ENCODE measurements around the gene KLRK1. TPM values are rescaled to one million over a fixed set of nuclear protein-coding genes. Genes with fewer than 3 reads are reported as not detected.

Gene KLRK1
- total RNA-seq, 1 donor from 2014 or later: not detected

GRCh38 chr12:10364815-10365622 lies 24.8 kb downstream of the KLRK1 start:
- no peak overlapping the region for H3K27ac Mint-ChIP-seq
- no peak for DNase-seq (ENCODE audit: low spot score, unreplicated experiment)
- H3K27me3 Mint-ChIP-seq: no peaks in the 10 kb centered on the region
- H3K4me1 Mint-ChIP-seq (ENCODE audit: low read depth): peaks cover 30% of the 10 kb centered on the region
- H3K4me3 Mint-ChIP-seq (ENCODE audit: low read depth): no peak overlapping the region
- peaks cover 27% of the 10 kb centered on the region for H3K36me3 Mint-ChIP-seq (ENCODE audit: insufficient read depth)
- TF ChIP-seq, protein P1, sequence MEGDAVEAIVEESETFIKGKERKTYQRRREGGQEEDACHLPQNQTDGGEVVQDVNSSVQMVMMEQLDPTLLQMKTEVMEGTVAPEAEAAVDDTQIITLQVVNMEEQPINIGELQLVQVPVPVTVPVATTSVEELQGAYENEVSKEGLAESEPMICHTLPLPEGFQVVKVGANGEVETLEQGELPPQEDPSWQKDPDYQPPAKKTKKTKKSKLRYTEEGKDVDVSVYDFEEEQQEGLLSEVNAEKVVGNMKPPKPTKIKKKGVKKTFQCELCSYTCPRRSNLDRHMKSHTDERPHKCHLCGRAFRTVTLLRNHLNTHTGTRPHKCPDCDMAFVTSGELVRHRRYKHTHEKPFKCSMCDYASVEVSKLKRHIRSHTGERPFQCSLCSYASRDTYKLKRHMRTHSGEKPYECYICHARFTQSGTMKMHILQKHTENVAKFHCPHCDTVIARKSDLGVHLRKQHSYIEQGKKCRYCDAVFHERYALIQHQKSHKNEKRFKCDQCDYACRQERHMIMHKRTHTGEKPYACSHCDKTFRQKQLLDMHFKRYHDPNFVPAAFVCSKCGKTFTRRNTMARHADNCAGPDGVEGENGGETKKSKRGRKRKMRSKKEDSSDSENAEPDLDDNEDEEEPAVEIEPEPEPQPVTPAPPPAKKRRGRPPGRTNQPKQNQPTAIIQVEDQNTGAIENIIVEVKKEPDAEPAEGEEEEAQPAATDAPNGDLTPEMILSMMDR (IDR thresholded peaks at IDR 0.05; ENCODE audit: unreplicated experiment): no peak
- peaks cover 9% of the 10 kb centered on the region for H3K9me3 Mint-ChIP-seq (ENCODE audit: low read depth)

GRCh38 chr12:10363914-10364814 lies 25.7 kb downstream of the KLRK1 start:
- TF ChIP-seq, protein P1 (IDR thresholded peaks at IDR 0.05; ENCODE audit: unreplicated experiment): no peak
- H3K4me1 Mint-ChIP-seq (ENCODE audit: low read depth): peaks cover 34% of the 10 kb centered on the region
- peaks cover 9% of the 10 kb centered on the region for H3K9me3 Mint-ChIP-seq (ENCODE audit: low read depth)
- peaks cover 22% of the 10 kb centered on the region for H3K36me3 Mint-ChIP-seq (ENCODE audit: insufficient read depth)
- no peak overlapping the region for H3K4me3 Mint-ChIP-seq (ENCODE audit: low read depth)
- DNase-seq (ENCODE audit: low spot score, unreplicated experiment): no peak
- no peak overlapping the region for H3K27ac Mint-ChIP-seq
- H3K27me3 Mint-ChIP-seq: no peaks in the 10 kb centered on the region

GRCh38 chr12:10363658-10363913 lies 26.3 kb downstream of the KLRK1 start:
- no peaks in the 10 kb centered on the region for H3K27me3 Mint-ChIP-seq
- H3K4me3 Mint-ChIP-seq (ENCODE audit: low read depth): no peak overlapping the region
- peaks cover 36% of the 10 kb centered on the region for H3K4me1 Mint-ChIP-seq (ENCODE audit: low read depth)
- H3K9me3 Mint-ChIP-seq (ENCODE audit: low read depth): peaks cover 6% of the 10 kb centered on the region
- DNase-seq (ENCODE audit: low spot score, unreplicated experiment): no peak
- peaks cover 20% of the 10 kb centered on the region for H3K36me3 Mint-ChIP-seq (ENCODE audit: insufficient read depth)
- no peak overlapping the region for H3K27ac Mint-ChIP-seq
- TF ChIP-seq, protein P1 (IDR thresholded peaks at IDR 0.05; ENCODE audit: unreplicated experiment): no peak

GRCh38 chr12:10362828-10363657 lies 26.8 kb downstream of the KLRK1 start:
- H3K9me3 Mint-ChIP-seq (ENCODE audit: low read depth): peaks cover 2% of the 10 kb centered on the region
- peaks cover 15% of the 10 kb centered on the region for H3K36me3 Mint-ChIP-seq (ENCODE audit: insufficient read depth)
- peaks cover 34% of the 10 kb centered on the region for H3K4me1 Mint-ChIP-seq (ENCODE audit: low read depth)
- TF ChIP-seq, protein P1 (IDR thresholded peaks at IDR 0.05; ENCODE audit: unreplicated experiment): no peak
- DNase-seq (ENCODE audit: low spot score, unreplicated experiment): no peak
- no peak overlapping the region for H3K27ac Mint-ChIP-seq
- no peaks in the 10 kb centered on the region for H3K27me3 Mint-ChIP-seq
- H3K4me3 Mint-ChIP-seq (ENCODE audit: low read depth): no peak overlapping the region

DNA sequence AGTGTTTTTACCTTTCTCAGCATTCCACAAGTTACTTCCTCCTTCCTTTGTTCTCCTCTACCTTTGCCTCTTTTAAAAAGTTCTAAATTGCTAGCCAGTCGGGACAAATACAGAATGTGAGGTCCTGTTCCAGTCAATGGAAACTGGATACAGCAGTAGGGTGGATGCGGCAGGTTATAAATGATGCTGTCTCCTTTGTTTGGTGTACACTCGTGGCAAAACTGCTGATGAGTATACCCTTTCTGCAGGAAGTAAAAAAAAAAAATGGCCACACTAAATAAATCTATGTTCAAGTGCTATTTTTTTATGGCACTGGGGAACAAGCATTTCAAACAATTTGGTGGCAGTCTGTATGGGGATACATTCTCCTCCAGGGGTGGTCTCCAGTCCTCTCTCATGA lies 27.5 kb downstream of the KLRK1 start:
- H3K4me1 Mint-ChIP-seq (ENCODE audit: low read depth): peaks cover 32% of the 10 kb centered on the region
- peaks cover 11% of the 10 kb centered on the region for H3K36me3 Mint-ChIP-seq (ENCODE audit: insufficient read depth)
- TF ChIP-seq, protein P1 (IDR thresholded peaks at IDR 0.05; ENCODE audit: unreplicated experiment): no peak
- no peaks in the 10 kb centered on the region for H3K27me3 Mint-ChIP-seq
- H3K4me3 Mint-ChIP-seq (ENCODE audit: low read depth): no peak overlapping the region
- H3K27ac Mint-ChIP-seq: no peak overlapping the region
- DNase-seq (ENCODE audit: low spot score, unreplicated experiment): no peak
- H3K9me3 Mint-ChIP-seq (ENCODE audit: low read depth): no peaks in the 10 kb centered on the region

Measured in progenitor cell of endocrine pancreas (in vitro differentiated cells).